Uterus (tissue), 2 donors: ENCODE measurements around the gene ABCA1.

Source experiments
- POLR2A ChIP-seq, 2 donors: fragments of 450-650 bp; IDR thresholded peaks; one replicate each; pipeline ENCODE4 v1.6.1; 2016; ENCODE audit warnings: antibody characterized with exemption in 2 of 2, mild to moderate bottlenecking in 1 of 2, moderate library complexity in 1 of 2
- TF ChIP-seq, protein P1 (sequence below), 4 experiments: fragments of 200-600 bp in 2 of 4; fragments of 450-650 bp in 2 of 4; sonication (generic) in 2 of 4; IDR thresholded peaks; one replicate each; pipeline ENCODE4 v1.5.1; 2016 to 2019; ENCODE audit warnings: antibody characterized with exemption in 4 of 4, mild to moderate bottlenecking in 2 of 4, moderate library complexity in 1 of 4

DNA sequence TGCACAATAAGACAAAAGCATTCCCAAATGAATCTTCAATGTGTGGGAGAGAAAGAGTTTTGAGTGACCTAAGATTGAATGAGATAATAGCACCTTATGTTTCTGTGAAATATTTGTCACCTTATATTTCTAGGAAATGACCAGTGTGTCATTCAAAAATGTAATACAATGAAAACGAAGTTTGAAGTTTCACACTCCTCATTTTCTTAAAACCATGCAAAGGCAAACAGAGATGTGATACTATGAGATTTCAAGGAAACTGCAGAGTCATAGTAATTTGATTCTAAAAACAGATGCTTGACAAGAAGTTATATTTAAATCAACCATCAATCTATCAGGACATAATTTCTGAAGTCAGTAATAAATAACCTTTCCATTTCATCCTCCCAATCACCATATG, 13.6 kb upstream of the ABCA1 start:
- TF ChIP-seq, protein P1, sequence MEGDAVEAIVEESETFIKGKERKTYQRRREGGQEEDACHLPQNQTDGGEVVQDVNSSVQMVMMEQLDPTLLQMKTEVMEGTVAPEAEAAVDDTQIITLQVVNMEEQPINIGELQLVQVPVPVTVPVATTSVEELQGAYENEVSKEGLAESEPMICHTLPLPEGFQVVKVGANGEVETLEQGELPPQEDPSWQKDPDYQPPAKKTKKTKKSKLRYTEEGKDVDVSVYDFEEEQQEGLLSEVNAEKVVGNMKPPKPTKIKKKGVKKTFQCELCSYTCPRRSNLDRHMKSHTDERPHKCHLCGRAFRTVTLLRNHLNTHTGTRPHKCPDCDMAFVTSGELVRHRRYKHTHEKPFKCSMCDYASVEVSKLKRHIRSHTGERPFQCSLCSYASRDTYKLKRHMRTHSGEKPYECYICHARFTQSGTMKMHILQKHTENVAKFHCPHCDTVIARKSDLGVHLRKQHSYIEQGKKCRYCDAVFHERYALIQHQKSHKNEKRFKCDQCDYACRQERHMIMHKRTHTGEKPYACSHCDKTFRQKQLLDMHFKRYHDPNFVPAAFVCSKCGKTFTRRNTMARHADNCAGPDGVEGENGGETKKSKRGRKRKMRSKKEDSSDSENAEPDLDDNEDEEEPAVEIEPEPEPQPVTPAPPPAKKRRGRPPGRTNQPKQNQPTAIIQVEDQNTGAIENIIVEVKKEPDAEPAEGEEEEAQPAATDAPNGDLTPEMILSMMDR (IDR thresholded peaks at IDR 0.05) = no peak
- TF ChIP-seq POLR2A (IDR thresholded peaks at IDR 0.05) = no peak
